PFSK-1 (cell line): ENCODE data around the gene PEAK1. TPM values are rescaled to one million over a fixed set of nuclear protein-coding genes. Genes with fewer than 3 reads are reported as not detected.

ENCODE experiments used
- FOXP2 ChIP-seq: optimal IDR thresholded peaks from 2 replicates; pipeline ENCODE3; 2011; ENCODE audit warnings: borderline replicate concordance, control low read depth, inconsistent platforms; ENCODE audit not compliant: insufficient read depth; ENCODE audit errors: extremely low read length, extremely low read depth
- POLR2AphosphoS5 ChIP-seq: IDR thresholded peaks from 2 replicates; pipeline ENCODE4 v1.6.1; 2012; ENCODE audit warnings: low read depth, mild to moderate bottlenecking, control low read depth, low read length, moderate library complexity
- REST ChIP-seq, 2 experiments: IDR thresholded peaks; 2 replicates each; pipeline versions ENCODE4 v1.6.1 to v1.8.0; 2011 to 2012; ENCODE audit warnings: low read depth in 2 of 2, low read length in 2 of 2, control low read depth in 1 of 2, inconsistent platforms in 1 of 2, mild to moderate bottlenecking in 1 of 2, moderate library complexity in 1 of 2; ENCODE audit not compliant: insufficient read depth in 1 of 2
- SIN3A ChIP-seq: IDR thresholded peaks from 2 replicates; pipeline ENCODE4 v1.6.1; 2012; ENCODE audit warnings: mild to moderate bottlenecking, low read length, moderate library complexity, borderline replicate concordance; ENCODE audit not compliant: insufficient read depth
- TAF1 ChIP-seq: IDR thresholded peaks from 2 replicates; pipeline ENCODE4 v1.6.1; 2012; ENCODE audit warnings: low read length, control low read depth, borderline replicate concordance; ENCODE audit not compliant: insufficient read depth
- polyA plus RNA-seq: library from polyadenylated mRNA; unstranded; fragments of >200 nt; gene quantifications from one replicate; pipeline ENCODE4 v1.2.1, GENCODE V29; 2012; ENCODE audit warnings: low read depth, missing spikeins; ENCODE audit not compliant: insufficient read length

Gene PEAK1
- polyA plus RNA-seq: 9.6 TPM

GRCh38 chr15:77419836-77420609 is at the start of gene PEAK1:
TSS of gene PEAK1 (minus strand) at chr15:77420104. CDS start at chr15:77181926, 238,178 bp downstream.
- TF ChIP-seq SIN3A (no peak), TAF1 (0 out of 2 replicates have a peak, but pooled peaks have one; percentile 20), POLR2AphosphoS5 (peak; percentile 60; the same call in 1 of the 2 replicates), REST (IDR thresholded peaks at IDR 0.05; ENCODE audit: insufficient read depth in 1 of 2, low read depth in 2 of 2, low read length in 2 of 2) (no peak), FOXP2 (no peak)

- no peak for TF ChIP-seq TAF1
These were observed 49.0 kb upstream of the PEAK1 start for GRCh38 chr15:77468896-77469295.

- TF ChIP-seq SIN3A (no peak), TAF1 (no peak), POLR2AphosphoS5 (no peak), REST (IDR thresholded peaks at IDR 0.05; ENCODE audit: insufficient read depth in 1 of 2, low read depth in 2 of 2, low read length in 2 of 2) (no peak), FOXP2 (no peak)
These were observed 46.6 kb upstream of the PEAK1 start for GRCh38 chr15:77466521-77466920.

GRCh38 chr15:77464129-77464865 is 44.4 kb upstream of the PEAK1 start:
- TF ChIP-seq REST (IDR thresholded peaks at IDR 0.05; ENCODE audit: insufficient read depth in 1 of 2, low read depth in 2 of 2, low read length in 2 of 2): no peak

GRCh38 chr15:77461486-77461885 is 41.6 kb upstream of the PEAK1 start:
- TF ChIP-seq REST (IDR thresholded peaks at IDR 0.05; ENCODE audit: insufficient read depth in 1 of 2, low read depth in 2 of 2, low read length in 2 of 2): no peak
- TF ChIP-seq SIN3A: no peak
- TF ChIP-seq TAF1: no peak
- TF ChIP-seq FOXP2: no peak
